GM12873 (cell line): Measurements from ENCODE around the gene KCNJ1.

Source experiments
- TF ChIP-seq, protein P1 (sequence below): IDR thresholded peaks from 2 replicates; pipeline ENCODE4 v1.5.1; 2012; ENCODE audit warnings: low read depth, mild to moderate bottlenecking, moderate library complexity, low read length, control low read depth; ENCODE audit not compliant: insufficient read depth; ENCODE audit errors: missing control alignments

The KCNJ1 gene

DNA sequence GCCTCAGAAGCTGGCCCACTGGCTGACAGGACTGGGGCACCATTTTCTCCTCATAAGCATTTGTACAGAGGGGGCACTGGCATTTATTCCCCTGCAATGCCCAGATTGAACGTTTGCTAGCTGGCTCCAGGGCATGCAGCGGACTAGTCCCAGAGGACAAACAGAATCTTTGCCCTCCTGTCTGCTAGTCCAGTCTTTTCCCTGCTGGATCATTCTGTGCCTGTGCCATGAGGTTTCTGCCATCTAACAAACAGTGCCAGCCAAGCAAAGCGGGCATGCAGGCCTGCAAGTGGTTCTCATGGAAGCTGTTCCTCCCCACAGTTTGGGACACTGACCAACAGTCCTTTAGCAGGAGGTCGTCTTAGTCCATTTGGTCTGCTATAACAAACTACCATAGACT lies 53.4 kb downstream of the KCNJ1 start:
- TF ChIP-seq, protein P1, sequence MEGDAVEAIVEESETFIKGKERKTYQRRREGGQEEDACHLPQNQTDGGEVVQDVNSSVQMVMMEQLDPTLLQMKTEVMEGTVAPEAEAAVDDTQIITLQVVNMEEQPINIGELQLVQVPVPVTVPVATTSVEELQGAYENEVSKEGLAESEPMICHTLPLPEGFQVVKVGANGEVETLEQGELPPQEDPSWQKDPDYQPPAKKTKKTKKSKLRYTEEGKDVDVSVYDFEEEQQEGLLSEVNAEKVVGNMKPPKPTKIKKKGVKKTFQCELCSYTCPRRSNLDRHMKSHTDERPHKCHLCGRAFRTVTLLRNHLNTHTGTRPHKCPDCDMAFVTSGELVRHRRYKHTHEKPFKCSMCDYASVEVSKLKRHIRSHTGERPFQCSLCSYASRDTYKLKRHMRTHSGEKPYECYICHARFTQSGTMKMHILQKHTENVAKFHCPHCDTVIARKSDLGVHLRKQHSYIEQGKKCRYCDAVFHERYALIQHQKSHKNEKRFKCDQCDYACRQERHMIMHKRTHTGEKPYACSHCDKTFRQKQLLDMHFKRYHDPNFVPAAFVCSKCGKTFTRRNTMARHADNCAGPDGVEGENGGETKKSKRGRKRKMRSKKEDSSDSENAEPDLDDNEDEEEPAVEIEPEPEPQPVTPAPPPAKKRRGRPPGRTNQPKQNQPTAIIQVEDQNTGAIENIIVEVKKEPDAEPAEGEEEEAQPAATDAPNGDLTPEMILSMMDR, result no peak

DNA sequence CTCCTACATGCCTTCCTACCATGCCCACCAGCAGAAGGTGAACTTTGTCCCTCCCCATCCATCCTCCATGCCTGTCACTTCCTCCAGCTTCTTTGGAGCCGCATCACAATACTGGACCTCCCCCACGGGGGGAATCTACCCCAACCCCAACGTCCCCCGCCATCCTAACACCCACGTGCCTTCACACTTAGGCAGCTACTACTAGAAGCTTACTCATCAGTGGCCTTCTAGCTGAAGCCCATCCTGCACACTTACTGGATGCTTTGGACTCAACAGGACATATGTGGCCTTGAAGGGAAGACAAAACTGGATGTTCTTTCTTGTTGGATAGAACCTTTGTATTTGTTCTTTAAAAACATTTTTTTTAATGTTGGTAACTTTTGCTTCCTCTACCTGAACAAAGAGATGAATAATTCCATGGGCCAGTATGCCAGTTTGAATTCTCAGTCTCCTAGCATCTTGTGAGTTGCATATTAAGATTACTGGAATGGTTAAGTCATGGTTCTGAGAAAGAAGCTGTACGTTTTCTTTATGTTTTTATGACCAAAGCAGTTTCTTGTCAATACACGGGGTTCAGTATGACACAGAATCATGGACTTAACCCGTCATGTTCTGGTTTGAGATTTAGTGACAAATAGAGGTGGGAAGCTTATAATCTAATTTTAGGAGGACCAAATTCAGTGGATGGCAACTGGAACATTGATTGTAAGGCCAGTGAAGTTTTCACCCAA lies 56.1 kb downstream of the KCNJ1 start:
- TF ChIP-seq, protein P1, result no peak

DNA sequence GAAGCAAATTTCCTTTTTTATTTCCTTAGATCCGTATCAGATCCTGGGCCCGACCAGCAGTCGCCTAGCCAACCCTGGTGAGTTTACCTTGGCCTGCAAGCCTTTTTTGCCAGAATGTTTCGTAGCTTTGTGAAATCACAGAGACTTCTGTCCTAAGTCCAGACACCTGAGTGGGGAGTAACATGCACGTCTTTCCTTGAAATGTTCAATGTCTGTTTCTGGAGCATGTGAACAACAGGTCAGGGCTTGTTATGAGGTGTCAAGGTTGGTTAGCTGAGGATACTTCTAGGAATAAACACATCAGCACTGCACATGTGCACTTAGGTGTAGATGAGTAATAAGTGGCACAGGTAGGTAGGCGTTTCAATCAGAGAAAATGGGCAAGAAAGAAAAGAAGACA lies 58.0 kb downstream of the KCNJ1 start:
- TF ChIP-seq, protein P1, result no peak

DNA sequence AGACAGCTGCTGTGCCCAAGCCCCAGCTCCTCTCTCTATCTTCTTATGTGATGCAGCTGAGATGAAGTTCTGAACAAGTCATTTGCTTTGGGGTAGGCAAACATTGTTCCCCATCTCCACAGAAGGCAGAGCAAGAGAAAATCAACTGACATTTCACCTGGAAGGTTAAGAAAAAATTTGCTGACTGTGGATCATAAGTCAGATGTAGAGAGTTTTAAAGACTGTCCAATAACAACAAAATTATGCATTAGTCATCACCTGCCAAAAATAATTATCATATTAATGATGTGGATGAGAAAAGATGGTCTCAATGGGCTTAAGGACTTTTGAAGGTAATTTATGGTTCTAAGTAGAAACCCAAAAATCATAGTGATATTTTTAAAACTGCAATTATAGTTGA lies 59.2 kb downstream of the KCNJ1 start:
- TF ChIP-seq, protein P1, result no peak

DNA sequence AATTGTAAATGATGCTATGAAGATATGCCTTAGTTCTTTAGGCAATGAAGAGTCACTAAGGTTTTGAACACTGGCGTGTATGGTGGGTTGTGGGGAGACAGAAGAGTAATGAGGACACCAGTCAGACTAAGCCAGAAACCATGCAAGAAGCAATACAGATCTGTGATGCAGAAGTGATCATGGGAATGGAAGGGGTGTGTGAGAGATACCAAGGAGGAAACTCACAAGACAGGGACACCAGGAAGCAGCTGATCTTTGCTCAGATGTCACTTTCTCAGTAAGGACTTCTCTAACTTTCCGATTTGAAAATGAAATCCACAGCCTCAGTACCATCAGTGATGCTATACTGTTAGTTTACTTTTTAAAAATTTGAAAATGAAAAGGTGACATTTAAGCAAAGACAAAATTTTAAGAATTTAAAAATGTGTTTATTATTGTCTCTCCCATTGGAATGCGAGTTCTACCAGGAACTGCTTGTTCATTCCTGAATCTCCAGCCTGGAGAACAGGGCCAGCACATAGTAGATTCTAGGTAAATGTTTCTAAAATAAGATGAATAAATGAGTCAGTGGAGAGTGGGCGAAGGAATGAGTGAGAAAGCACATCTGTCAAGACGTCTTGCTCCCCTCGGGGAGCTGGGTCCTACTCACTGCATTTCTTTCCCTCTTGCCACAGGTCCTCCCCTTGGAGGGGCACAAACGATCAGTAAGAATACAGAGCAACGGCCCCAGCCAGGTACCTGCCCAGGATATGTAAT lies 60.4 kb downstream of the KCNJ1 start:
- TF ChIP-seq, protein P1, result no peak

DNA sequence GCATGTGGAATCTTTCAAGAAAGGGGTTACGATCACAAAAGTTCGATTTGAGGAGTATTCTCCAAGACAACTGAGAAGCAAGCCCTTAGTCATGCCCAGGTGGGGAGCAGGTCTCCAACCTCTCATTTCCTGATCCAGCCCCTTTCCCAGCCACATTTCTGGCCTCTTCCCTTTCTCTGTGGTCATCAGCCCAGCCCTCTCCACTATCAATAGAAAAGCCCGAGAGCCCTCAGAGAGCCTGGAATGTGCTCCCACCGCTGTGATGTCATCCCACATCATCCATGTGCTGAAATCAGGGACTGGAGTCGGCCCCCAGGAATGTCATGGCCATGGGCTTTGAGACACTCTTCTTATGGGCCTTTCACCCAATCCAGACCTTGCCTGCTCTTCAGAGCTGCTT lies 62.6 kb downstream of the KCNJ1 start:
- TF ChIP-seq, protein P1, result no peak

DNA sequence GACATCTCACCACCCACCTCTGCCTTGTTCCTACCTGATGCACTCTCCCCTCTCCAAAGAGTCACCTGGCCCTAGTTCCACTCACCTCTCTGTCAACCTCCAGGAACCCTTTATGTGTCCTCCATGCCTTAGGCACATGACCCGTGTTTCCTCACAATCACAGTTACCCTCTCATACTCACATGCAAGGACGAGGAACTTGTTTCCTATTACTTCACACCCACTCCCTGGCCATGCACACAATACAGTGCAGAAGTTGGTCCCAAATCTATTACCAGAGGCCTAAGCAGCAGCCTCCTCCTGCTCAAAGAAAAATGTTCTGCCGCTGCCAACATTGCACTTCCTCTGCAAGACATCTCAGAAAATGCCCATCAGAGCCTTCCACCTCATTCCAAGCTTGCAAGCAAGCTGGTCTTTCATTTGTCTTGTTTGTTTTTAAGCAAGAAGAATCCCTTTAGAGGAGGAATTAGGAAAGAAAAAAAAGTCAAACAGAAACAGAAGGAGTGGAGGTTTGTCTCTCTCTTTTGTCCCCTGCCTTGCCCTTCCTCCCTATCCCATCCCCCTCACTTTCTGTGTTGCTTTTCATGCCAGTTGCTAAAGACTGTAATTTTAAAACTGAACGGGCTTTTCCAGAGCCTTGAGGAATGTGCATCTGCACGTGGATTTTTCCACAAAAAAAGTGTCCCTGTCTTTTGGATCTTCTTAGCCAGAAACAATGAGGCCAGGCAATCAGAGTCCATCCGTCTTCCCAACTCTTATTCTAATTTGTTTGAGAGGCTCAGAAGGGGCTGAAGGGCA lies 63.4 kb downstream of the KCNJ1 start:
- TF ChIP-seq, protein P1, result no peak
